MM.1S (cell line): ENCODE data around the gene KAT5.

Experiments
- EZH2 ChIP-seq: fragments of 300-600 bp; sonication (generic); optimal IDR thresholded peaks from 2 replicates; pipeline ENCODE3; 2017; ENCODE audit warnings: low read depth, mild to moderate bottlenecking, antibody characterized with exemption, low read length, mixed read lengths
- EZH2phosphoT487 ChIP-seq: fragments of 300-600 bp; sonication (generic); IDR thresholded peaks from 2 replicates; pipeline ENCODE4 v1.6.1; 2018; ENCODE audit warnings: antibody characterized with exemption, low read length
- TF ChIP-seq, protein P1 (sequence below): fragments of 300-600 bp; sonication (generic); IDR thresholded peaks from 2 replicates; pipeline ENCODE4 v1.5.1; 2016; ENCODE audit warnings: antibody characterized with exemption, low read length, mixed read lengths

GRCh38 chr11:65722261-65722660, 10.2 kb downstream of the KAT5 start:
- TF ChIP-seq EZH2, result no peak
- TF ChIP-seq, protein P1, sequence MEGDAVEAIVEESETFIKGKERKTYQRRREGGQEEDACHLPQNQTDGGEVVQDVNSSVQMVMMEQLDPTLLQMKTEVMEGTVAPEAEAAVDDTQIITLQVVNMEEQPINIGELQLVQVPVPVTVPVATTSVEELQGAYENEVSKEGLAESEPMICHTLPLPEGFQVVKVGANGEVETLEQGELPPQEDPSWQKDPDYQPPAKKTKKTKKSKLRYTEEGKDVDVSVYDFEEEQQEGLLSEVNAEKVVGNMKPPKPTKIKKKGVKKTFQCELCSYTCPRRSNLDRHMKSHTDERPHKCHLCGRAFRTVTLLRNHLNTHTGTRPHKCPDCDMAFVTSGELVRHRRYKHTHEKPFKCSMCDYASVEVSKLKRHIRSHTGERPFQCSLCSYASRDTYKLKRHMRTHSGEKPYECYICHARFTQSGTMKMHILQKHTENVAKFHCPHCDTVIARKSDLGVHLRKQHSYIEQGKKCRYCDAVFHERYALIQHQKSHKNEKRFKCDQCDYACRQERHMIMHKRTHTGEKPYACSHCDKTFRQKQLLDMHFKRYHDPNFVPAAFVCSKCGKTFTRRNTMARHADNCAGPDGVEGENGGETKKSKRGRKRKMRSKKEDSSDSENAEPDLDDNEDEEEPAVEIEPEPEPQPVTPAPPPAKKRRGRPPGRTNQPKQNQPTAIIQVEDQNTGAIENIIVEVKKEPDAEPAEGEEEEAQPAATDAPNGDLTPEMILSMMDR, result no peak
- no peak for TF ChIP-seq EZH2phosphoT487
